CD4-positive, alpha-beta T cell treated with Interleukin-4 for 4 hours (primary cell): ENCODE measurements around the gene FBXW5.
A peak's percentile ranks its signal among the peaks of the same experiment; 100 is the strongest.

ENCODE experiments used
- DNase-seq: peaks from one replicate; pipeline ENCODE4 v3.0.0-alpha.2; 2020

The FBXW5 gene, protein sequence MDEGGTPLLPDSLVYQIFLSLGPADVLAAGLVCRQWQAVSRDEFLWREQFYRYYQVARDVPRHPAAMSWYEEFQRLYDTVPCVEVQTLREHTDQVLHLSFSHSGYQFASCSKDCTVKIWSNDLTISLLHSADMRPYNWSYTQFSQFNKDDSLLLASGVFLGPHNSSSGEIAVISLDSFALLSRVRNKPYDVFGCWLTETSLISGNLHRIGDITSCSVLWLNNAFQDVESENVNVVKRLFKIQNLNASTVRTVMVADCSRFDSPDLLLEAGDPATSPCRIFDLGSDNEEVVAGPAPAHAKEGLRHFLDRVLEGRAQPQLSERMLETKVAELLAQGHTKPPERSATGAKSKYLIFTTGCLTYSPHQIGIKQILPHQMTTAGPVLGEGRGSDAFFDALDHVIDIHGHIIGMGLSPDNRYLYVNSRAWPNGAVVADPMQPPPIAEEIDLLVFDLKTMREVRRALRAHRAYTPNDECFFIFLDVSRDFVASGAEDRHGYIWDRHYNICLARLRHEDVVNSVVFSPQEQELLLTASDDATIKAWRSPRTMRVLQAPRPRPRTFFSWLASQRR

DNA sequence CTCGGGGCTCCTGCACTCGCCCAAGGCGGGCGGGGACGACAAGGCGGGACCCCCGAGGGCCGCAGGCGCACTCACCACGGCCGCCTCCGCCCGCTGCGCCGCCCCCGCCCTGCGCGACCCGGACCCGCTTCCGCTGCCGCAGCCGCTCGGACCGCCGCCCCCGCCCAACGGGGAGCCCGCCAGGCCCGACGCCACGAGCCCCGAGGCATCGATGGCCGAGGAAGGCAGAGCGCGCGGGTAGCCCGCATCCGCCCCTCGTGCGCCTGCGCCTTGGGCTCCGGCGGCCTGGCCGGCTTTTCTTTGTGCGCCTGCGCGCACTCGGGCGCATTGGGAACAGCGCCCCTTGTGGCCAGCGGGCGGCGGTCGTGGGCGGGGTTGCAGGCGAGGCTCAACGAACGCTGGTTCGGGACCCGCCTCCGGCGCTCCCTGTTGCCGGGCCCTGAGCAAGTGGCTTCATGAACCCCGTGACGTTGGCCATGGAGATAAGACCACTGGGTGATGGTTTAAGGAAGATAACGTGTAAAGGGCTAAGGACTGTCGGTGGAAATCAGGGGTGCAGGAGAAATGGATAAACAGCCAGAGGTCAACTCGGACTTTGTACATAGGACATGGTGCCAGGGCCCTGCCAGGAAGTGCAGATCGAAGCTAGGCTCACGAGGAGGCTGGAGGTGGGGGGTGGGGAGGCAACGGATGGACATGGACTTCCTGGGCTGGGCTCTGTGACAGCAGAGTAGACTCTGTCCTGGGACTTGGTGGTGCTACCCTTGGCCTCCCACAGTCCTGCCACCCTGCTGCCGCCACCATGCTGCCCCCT, at the start of gene FBXW5, which contains the start of gene C8G:
Gene FBXW5 (minus strand): TSS at position 220 of the 814 bp plus-strand sequence. CDS start 655 bp downstream, outside the sequence.
Gene C8G (plus strand): TSS at position 725 of the 814 bp plus-strand sequence. CDS start 78 bp downstream, at position 803.
- DNase-seq, result peak; percentile 92

DNA sequence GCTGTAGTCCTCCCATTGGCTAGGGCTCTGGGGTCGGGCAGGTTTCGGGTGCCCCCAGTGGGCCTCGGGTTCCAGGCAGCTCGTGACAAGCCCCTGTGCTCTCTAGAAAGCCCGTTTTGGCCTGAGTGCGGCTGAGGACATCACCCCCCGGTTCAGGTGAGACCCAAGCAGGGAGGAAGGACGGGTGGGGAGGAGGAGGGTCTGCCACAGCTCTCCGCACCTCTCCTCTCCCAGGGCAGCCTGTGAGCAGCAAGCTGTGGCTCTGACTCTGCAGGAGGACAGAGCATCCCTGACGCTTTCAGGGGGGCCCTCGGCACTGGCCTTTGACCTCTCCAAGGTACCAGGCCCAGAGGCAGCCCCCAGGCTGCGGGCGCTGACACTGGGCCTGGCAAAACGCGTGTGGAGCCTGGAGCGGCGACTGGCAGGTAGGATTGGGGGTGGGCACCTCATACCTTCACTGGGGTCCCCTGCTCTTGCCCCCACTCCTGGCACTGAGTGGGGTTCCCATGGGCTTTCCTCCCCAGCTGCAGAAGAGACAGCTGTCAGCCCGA, 48.4 kb upstream of the FBXW5 start:
- no peak for DNase-seq

DNA sequence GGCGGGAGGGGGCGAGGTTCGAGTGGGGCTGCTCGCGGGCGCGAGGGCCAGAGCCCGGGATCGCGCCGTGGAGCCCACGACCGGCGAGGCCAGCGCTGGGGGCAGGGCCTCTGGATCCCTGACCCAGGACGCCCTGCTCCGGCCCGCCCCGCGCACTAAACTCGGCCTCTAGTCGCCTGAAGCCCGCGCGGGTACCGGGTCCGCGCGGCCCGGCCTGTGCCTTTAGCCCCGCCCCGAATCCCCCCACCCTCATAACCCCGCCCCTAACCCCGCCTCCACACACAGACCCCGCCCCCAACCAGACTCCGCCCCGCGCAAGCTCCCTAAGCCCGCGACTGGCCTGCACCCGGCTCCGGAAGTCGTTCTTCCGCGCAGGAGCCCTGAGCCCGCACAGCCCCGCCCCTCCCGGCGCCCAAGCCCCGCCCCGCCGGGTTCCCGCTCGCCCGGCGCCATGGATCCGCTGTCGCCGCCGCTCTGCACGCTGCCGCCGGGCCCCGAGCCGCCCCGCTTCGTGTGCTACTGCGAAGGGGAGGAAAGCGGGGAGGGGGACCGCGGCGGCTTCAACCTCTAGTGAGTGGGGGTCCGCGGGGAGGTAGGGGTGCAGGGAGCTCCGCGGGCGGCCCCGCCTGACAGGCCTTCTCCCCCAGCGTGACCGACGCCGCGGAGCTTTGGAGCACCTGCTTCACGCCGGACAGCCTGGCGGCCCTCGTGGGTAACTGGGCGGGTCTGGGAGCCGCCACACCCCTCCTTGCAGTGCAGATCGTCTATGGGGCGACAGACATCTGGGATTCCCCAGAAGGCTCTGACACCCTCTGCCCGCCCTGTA, 47.7 kb upstream of the FBXW5 start, which contains the start of gene PAXX:
Gene PAXX (plus strand): TSS at position 430 of the 826 bp plus-strand sequence. CDS start 22 bp downstream, at position 452.
- peak; percentile 89 for DNase-seq

DNA sequence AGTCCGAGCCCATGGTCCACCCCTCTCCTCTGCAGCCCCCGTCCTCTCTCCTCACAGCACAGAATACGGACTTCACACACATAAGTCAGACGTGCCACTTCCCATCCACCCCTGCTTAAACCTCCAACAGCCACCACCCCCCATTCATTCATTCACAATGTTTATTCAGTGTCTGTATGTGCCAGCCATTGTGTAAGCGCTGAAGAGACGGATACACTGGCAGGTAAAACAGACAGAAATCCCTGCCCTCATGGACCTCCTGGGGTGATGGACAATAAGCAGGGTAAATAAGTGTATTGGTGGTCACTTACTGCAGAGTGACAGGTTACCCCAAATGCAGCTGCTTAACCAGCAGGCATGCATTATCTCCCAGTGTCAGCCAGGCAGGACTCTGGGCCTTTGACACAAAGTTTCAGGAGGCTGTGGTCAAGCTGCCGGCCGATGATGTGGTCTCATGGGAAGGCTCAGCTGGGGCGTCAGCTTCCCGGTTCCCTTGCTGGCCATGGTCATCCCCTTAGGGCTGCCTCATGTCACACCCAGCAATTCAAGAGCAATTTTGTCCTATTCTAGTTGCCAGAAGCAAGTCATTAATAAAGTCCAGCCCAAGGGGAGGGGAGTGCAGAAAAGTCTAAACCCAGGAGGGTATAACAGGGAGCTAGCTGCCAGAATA, 45.8 kb upstream of the FBXW5 start:
- DNase-seq, result no peak

DNA sequence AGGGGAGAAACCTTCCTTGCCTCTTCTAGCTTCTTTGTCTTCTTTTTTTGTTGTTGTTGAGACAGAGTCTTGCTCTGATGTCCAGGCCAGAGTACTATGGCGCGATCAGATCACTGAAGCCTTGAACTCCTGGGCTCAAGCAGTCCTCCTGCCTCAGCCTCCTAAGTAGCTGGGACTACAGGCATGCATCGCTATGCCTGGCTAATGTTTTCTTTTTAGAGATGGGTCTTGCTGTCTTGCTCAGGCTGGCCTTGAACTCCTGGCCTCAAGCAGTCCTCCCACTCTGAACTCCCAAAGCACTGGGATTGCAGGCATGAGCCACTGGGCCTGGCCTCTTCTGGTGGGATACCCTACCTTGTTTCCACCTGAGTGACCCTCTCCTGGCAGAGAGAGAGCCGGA, 44.3 kb upstream of the FBXW5 start:
- no peak for DNase-seq

DNA sequence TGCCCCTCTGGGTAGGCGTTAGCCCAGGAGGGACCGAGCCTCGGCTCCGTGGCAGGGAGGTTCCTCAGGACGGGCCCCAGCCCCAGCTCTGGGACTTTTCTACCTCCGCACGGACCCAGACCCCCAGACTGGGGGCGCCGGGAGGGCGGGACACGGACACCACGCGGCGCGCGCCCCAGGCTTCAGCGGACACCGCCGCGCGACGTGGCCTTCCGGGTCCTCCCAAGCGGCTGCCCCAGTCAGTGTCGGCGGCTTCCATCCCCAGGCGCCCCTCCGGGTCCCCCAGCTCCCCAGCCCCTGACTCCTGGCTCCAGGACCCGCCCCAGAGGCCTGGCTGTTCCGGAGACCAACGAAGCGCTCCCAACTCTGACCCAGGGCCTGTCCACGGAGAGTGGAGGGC, 41.3 kb upstream of the FBXW5 start:
- no peak for DNase-seq

DNA sequence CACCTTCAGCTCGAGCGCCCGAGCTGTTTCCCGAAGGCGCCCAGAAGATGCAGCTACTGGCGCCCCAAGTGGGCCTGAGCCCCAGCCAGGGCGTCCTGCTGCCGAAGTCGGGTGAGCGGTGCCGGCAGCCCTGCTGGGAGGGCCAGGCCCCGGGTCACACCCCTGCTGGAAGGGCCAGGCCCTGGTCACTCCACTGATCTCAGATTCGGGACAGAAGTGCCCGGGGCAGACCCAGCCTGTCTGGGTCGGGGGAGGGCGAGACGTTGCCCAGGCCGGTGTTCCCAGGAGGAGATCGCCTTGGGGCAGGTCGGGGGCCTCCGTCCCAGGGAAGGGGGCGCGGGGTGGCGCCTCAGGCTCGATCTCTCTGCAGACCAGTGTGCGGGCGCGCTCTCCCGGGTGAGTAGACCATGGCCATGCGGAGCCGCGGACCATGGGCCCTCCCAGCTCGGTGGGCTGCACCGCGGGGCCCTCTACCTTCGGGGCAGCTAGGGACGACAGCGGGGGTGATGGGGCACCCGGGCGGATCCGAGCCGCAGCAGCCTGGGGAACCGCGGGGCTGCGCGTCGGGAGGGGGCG, 40.6 kb upstream of the FBXW5 start:
- DNase-seq, result no peak

DNA sequence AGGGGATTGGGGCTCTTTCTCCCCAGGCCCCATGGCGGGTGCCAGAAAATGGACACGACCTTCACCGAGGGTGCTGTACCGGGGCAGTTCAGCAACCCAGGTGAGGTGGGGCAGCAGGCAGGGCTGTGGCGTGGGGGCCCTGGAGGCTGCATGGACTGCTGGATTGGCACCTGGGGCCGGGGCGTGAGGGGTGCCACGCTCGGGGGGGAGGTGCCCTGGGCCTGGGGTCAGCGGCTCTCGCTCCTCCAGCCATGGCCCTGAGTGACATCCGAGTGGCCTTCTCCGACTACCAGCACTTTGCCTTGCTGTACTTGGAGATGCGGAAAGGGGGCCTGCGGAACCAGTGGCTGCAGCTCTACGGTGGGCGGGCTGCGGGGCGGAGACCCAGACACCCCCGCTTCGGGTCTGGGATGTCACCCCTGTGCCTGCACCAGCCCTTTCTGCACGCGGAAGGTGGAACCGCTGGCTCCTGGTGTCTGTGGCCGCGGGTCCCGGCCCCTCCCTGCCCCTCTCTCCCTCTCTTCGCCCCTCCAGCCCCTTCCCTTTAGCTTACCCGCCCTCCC, 40.0 kb upstream of the FBXW5 start:
- no peak for DNase-seq

DNA sequence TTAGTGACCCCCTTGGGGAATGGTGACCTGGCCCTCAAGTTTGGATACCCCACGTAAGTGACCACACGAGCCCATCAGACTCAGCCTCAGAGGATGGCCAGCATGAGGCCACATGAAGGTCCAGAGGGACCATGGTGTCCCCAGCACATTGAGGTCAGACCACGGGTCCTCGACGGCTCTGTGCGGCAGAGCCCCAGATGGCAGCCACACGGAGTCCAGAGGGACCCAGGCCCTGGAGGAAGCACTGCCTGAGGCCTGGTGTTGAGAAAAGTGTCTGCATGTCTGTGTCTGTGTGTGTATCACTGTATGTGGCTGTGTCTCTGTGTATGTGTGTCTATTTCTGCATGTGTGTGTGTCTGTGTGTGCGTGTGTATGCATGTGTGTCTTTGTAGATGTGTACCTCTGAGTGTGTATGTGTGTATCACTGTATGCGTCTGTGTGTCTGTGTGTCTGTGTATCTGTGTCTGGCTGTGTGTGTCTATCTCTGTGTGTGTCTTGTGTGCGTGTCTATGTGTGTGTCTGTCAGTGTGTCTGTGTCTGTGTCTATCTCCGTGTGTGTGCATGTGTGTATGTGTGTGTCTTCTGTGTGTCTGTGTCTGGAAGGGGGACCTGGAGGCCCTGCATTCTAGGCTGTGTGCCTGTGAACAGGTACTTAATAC, 39.2 kb upstream of the FBXW5 start:
- DNase-seq, result no peak

DNA sequence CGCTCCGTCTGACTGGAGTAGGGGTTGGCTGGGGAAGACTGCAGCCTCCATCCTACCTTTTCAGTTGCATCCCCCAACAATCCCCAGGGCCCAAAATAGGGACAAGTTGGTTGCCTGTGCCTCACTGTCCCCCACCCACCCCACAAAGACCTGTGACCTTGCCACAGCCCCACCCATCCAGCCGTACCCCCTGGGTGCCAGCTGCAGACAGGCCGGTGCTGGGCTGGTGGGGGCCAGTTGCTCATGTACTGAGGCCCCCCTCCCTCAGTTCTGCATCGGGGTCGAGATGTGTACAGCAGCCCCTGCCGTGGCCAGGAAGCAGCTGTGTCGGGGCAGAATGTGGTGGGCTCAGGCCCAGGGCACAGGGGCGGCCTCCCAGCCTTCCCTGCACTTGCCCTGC, 38.6 kb upstream of the FBXW5 start:
- DNase-seq, result no peak

DNA sequence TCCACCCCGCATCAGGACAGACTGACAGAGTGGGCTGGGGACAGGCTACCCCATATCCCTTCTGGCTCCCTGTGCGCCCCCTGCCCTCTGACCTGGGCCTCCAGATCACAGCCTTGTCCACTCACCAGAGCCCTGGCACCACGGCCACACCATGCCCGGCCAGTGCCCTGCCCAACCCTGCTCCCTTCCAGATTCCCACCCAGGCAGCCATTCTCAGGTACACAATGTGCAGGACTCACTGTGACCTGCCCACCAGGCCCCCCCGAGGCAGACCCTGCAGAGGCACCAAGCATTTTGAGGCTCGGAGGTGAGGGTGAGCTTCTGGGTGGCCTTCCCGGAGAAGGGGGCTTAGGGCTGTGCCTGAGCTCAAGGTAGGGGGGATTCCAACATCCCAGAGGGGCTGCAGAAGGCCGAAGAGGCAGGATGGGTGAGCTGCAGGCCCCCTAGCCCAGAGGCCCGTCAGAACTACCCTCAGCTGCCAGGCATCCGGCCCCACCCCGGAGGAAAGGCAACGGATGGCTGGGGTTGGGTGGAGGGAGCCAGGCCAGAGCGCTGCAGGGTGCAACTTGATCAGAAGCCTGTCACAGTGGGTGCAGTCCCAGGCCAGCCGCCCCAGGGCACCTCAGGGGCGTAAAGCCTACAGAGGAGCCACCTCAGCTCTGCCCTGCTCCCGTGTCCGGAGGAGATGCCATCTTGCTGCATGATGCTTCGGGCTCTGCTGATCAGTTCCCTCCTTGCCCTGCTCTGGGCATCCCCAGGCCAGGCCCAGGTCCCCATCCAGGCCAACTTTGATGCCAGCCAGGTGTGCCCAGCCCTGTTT, 37.9 kb upstream of the FBXW5 start, which contains the start of gene LCNL1:
Gene LCNL1 (plus strand): TSS at position 762 of the 820 bp plus-strand sequence. CDS start 594 bp downstream, outside the sequence.
- DNase-seq, result no peak

DNA sequence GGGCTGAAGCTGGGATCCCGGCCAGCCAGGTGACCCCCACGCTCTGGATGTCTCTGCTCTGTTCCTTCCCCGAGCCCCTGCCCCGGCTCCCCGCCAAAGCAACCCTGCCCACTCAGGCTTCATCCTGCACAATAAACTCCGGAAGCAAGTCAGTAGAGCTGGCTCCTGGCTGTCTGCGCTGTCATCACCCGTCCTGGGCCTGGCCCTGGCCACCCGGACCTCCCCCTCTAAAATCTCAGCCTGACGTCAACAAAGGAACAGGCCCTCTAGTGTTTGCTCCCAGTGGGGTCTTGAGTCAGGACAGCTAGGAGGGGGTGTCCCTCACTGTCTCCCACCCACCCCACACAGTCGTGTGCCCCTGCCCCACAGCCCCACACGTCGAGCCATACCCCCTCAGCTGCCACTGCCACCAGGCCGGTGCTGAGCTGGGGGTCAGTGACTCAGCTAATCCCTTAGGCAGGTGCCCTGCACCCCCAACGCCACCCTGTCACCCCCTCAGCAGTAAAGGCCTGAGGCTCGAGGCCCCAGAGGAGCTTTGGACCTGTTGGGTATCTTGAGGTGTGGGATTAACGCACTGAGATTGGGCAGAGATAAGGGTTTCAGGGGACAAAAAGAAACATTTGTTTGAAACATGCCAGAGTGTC, 37.2 kb upstream of the FBXW5 start:
- no peak for DNase-seq

DNA sequence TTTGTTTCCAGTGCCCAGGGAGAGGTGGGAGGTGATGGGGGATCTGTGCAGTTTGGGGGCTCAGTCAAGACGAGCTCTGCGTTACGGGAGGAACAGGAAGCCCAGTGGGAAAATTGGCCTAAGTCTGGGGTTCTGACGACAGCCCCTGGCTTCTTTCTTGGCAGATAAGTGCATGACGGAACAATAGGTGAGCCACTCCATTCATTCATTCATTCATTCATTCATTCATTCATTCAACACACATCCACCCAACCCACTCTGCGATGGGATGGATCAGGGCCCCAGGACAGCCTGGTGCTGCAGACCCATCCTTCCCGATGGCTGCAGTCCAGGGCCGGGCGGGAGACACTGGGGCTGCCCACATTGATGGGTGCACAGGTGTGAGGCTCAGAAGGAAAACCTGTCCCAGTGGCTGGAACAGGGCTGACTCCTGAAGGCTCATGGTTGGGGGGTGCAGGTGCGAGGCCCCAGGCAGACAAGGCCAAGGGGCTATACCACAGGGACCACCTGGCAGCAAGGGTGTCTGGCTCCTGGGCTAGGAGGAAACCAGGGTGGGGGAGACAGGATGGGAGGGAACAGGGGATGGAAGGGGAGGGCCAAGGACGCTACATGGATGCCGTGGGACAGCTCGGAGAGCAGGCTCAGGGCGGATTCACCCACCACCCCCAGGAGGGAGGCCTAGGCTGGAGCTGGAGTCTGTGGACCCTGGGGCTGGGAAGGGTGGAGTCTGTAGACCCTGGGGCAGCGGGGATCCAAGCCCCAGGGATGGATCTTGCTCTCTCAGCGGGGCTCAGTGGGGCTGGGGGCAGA, 36.3 kb upstream of the FBXW5 start:
- DNase-seq, result no peak

DNA sequence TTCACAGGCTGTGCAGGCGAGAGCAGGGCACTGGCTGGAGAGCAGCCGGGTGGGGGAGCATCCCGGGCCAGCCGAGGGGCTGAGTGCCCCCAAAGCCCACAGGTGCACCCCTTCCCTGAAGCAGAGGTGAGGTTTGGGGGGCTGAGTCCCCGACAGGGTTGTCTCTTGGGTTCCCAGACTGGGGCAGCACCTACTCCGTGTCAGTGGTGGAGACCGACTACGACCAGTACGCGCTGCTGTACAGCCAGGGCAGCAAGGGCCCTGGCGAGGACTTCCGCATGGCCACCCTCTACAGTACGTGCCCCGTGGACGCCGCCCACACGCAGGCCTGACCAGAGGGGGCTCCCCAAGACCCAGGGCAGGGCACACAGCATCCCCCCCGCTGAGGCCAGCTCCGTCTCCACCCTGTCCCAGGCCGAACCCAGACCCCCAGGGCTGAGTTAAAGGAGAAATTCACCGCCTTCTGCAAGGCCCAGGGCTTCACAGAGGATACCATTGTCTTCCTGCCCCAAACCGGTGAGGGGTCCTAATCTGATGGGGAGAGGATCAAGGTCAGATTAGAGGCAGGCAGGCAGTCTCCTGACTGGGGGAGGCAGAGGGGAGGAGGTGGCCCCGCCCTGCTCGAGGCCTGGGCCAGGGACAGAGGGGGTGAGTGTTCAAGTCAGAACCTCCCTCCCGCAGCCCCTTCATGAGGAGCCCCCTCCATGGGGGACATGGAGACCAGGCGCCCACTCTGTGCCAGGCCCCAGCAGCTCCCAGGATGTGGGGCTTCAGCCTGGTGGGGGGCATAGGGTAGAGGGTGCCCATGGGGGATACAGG, 35.4 kb upstream of the FBXW5 start:
- DNase-seq, result no peak

DNA sequence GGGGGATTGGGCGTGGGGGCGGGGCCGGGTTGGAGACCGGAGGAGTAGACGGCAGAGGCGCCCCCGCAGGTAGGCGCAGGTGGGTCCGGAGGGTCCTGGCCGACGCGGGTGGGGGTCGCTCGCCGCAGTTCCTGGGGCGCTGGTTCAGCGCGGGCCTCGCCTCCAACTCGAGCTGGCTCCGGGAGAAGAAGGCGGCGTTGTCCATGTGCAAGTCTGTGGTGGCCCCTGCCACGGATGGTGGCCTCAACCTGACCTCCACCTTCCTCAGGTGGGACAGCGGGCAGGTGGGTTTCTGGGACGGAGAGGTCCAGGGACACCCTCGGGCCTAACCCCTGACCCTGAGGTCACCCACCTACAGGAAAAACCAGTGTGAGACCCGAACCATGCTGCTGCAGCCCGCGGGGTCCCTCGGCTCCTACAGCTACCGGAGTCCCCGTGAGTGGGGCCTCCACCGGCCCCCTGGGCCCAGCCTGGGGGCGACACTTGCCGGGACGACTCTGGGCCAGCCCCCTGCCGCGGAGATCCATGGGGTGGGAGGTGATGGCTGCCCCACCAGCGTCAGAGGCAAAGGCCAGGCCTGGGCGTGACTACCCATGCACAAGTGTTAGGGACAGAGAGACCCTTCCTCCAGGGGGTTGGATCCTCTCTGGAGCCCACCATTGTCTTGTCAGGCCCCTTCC, 34.5 kb upstream of the FBXW5 start:
- DNase-seq, result no peak
